Right ventricle myocardium inferior (tissue), 1 donor: ENCODE results near the gene KLHL22. TPM values are rescaled to one million over a fixed set of nuclear protein-coding genes. Genes with fewer than 3 reads are reported as not detected.
"Not testable (repeated sequence)": the region's sequence is repeated elsewhere in the genome, so short reads cannot be mapped to it uniquely, and the experiment has no call there.

ENCODE experiments used
- ATAC-seq: fragments of 200-7000 bp; cut with Tn5 transposase; one replicate; pipeline ENCODE4 v1.9.1; 2020; ENCODE audit warnings: mild to moderate bottlenecking, moderate library complexity
- DNase-seq: peaks from one replicate; pipeline ENCODE4 v3.0.0; 2021; ENCODE audit errors: missing footprints
- intact Hi-C: fragments of 100-400 bp; cut with DNase I; formaldehyde crosslinking; loops from one replicate; pipeline ENCODE4 v1.11.0; 2022
- total RNA-seq: library from RNA; stranded (reverse); fragmentation: NEBNext Ultra II Directional; extraction: Animal tissue kit (Norgen Biotek cat#: 25700); gene quantifications from one replicate; pipeline ENCODE4 v1.2.1, GENCODE V29; 2021
- donor health status: DM: no; HTN: yes; CAD: no; lungs with severe emphysema.

The KLHL22 gene
- total RNA-seq, 1 donor from 2014 or later, result 12.4 TPM

DNA sequence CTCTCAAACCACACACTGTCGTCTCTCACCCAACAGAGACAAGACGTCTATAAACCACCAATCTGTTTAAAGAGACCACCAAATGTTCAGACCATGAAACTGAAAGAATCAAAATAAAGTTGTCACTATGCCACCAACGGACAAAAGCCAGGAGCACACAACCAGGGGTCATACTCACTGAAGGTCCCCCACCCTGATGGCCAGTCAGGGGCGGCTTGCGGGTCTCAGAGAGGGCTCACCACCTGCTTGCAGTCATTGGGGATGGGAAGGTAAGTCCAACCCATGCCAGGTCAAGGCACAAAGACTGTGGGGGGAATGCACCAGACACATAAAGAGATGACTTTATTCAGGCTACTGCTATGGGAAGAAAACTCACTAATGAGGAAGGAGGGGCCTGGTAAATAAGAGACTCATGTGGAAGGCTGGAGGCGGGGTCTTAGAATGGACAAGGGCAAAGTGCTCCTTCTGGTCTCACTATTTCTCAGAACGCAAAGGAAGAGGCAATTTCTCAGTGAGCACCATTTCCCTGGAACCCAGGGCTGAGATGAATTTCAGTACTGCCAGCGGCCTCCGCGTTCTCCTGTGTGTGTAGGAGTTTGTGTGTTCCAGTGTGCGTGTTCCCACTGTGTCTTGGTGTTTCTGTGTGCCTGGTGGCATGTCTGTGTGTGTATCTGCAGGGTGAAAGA, 75.3 kb downstream of the KLHL22 start:
- intact Hi-C loops, result loop anchor here (5.0 kb wide), 1 partner anchor 147 kb away; no protein-coding TSS in a partner anchor

DNA sequence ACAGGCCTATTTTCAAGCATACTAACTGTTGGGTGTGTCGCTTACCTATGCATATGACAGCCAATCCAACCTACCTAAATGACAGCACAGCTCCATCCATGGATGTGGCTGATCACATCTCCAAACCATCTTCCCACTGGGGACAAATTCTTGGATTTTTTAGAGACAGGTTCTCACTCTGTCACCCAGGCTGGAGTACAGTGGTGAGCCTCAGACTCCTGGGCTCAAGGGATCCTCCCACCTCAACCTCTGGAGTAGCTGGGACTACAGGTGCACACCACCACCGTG, 76.0 kb downstream of the KLHL22 start:
- intact Hi-C loops, result loop anchor here (2.0 kb wide), 2 partner anchors 17 to 77 kb away; partner anchors contain the start of gene SCARF2
- ATAC-seq, result no peak
- no peak for DNase-seq

More for the DNA sequence above, 75.3 kb downstream of the KLHL22 start:
- ATAC-seq (no peak), DNase-seq (no peak)

DNA sequence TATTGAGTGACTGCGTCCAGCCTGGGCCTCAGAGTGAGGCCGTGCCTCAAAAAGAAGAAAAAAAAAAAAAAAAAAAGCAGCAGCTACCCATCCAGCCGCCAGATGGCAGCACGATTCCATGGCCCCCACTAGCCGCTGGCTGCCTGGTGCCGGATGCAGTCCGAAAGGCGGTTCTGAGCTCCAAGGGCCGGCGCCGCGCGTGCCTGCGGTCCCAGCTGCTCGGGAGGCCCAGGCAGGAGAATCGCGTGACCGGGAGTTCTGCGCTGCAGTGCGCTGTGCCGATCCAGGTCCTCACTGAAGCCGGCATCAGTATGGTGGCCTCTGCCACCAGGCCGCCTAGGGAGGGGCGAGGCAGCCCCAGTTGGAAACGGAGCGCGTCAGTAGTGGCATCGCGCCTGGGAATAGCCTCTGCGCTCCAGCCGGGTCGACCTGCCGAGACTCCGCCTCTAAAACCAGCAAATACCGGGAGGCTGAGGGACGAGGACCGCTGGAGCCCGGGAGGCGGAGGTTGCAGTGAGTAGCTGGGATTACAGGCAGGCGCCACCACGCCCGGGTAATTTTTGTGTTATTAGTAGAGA, 77.3 kb downstream of the KLHL22 start:
- DNase-seq (peak; percentile 93), ATAC-seq (peak; percentile 91)
- intact Hi-C loops, result loop anchor here (1.0 to 2.0 kb wide), 3 partner anchors 19 to 79 kb away; partner anchors contain the start of gene SCARF2

DNA sequence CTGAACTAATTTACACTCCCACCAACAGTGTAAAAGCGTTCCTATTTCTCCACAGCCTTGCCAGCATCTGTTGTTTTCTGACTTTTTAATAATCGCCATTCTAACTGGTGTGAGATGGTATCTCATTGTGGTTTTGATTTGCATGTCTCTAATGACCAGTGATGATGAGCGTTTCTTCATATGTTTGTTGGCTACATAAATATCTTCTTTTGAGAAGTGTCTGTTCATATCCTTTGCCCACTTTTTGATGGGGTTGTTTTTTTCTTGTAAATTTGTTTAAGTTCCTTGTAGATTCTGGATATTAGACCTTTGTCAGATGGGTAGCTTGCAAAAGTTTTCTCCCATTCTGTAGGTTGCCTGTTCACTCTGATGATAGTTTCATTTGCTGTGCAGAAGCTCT, 79.9 kb downstream of the KLHL22 start:
- ATAC-seq, DNase-seq, intact Hi-C loops: not testable (repeated sequence)

DNA sequence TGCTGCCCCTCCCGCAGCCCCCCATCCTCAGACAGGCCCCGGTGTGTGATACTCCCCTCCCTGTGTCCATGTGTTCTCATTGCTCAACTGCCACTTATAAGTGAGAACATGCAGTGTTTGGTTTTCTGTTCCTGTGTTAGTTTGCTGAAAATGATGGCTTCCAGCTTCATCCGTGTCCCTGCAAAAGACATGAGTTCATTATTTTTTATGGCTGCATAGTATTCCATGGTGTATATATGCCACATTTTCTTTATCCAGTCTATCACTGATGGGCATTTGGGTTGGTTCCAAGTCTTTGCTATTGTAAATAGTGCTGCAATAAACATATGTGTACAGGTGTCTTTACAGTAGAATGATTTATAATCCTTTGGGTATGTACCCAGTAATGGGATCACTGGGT, 80.4 kb downstream of the KLHL22 start:
- intact Hi-C loops, DNase-seq, ATAC-seq: not testable (repeated sequence)

DNA sequence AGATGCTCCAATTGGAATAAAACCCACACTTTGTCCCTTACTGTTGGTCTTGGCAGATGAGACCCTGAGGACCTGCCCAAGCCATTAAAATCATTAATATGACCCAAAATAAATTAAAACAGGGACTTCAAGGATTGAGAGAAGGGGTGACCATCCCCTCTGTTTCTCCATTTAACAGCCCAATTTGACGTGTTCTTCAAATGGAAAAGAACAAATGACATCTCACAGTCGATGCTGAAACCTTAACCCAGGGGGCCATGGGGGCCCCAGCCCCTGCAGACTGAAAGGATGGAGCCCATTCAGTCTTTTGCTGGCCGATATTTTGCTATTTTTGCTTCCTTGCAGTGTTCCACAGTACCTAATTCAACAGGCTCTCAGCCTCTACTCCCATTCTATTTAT, 81.1 kb downstream of the KLHL22 start:
- DNase-seq (no peak), ATAC-seq (no peak)
- intact Hi-C loops, result no loop called here

DNA sequence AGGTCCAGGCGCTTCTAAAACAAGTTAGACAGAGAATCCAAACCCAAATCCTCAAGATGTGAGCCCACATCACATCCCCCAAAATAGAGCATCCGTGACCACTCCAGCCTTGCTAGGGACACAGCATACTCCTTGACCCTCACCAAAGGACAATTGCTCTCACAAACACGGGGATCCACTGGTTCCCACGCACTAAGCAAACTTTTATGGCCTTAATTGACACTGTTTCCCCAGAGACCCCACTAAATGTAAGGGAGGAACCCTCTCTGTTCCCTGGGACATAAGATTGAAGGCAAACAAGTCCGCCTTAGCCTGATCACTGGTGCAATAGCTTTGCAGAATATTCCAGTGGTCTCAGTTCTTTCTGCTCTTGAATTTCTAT, 81.5 kb downstream of the KLHL22 start:
- ATAC-seq, result no peak
- intact Hi-C loops, result no loop called here
- no peak for DNase-seq

DNA sequence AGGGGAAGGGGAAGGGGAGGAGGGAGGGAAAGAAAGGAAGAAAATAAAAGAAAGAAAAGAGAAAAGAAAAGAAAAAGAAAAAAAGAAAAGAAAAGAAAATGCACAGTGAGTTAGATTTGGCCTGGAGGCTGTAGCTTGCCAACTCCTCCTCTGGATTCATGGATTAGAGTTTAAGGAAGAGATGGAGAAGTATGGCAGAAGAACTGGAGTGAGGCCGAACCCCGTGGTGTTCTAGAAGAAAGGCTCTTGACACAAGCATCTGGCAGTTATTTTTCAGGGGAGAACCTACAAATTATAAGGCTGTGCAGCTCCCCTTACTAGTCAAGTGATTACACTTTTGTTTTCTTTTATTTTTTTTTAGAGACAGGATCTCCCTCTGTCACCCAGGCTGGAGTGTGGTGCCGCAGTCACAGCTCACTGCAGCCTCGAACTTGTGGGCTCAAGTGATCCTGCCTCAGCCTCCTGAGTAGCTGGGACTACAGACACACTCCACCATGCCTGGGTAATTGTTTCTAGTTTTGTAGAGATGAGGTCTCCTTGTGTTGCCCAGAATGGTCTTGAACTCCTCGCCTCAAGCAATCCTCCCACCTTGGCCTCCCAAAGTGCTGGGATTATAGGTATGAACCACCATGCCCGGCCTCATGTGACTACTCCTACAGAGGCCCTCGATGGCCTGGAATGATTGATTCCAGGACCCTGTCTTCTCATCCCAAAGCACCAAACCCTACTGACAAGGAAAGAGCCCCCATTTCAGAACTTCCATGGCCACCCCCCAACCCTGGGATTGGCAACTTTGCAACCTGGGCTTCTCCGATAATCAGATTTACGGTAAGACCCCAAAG, 82.2 kb downstream of the KLHL22 start:
- intact Hi-C loops, result no loop called here
- DNase-seq (no peak), ATAC-seq (no peak)

DNA sequence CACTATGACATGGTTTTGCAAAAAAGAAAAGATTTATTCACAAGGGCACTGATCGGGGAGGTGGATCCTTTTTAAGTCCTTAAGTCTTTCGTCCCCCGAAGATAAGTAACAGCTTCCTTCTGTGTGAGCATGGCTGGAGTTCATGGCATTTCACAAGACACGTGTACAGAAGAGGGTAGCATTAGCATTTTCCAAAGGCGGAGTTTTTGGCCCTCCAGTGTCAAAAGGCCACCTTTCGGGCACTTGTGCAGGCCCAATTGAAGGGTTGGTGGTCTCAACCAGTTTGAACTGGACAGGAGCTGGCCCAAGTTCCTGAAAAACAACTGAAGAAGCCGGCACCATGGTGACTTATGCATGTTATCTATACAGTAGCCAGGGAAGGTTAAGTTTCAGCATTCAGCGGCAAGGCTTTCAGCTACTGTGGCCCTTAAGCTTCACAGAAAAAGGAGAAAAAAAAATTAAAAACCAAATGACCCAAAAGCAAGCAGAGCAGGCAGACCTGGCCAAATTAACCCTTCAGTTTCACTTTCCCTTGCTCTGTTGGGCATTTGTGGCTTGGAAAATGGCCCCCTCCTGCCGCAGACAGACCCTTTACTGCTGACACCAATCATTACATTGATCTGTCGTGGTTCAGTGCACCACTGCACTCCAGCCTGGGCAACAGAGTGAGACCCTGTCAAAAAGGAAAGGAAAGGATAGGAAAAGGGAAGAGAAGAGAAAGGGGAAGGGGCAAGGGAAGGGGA, 83.0 kb downstream of the KLHL22 start:
- no peak for DNase-seq
- intact Hi-C loops, result no loop called here
- ATAC-seq, result no peak

DNA sequence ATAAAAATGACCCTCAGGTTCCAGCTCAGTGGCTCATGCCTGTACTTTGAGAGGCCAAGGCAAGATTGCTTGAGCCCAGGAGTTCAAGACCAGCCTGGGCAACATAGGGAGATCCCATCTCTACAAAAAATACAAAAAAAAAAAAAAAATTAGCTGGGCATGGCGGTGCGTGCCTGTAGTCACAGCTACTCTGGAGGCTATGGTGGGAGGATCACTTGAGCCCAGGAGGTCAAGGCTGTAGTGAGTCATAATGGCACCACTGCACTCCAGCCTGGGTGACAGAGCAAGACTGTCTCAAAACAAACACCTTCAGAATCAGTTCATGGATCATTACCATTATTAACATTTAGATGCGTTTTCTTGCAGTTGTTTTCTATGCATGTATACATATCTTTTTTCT, 86.2 kb downstream of the KLHL22 start:
- DNase-seq, intact Hi-C loops, ATAC-seq: not testable (repeated sequence)

DNA sequence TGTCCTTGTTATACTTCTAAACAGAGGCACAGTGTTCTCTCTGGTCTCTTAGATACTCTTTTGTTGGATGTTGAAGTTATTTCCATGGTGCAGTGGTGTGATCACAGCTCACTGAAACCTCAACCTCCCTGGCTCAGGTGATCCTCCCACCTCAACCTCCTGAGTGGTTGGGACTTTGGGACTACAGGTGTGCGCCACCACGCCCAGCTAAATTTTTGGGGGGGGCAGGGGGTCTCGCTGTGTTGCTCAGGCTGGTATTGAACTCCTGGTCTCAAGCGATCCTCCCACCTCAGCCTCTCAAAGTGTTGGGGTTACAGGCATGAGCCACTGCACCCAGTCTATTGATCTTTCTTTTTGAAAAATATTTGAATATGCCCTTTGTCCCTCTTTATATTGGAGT, 86.7 kb downstream of the KLHL22 start:
- intact Hi-C loops, result no loop called here
- ATAC-seq (no peak), DNase-seq (no peak)

DNA sequence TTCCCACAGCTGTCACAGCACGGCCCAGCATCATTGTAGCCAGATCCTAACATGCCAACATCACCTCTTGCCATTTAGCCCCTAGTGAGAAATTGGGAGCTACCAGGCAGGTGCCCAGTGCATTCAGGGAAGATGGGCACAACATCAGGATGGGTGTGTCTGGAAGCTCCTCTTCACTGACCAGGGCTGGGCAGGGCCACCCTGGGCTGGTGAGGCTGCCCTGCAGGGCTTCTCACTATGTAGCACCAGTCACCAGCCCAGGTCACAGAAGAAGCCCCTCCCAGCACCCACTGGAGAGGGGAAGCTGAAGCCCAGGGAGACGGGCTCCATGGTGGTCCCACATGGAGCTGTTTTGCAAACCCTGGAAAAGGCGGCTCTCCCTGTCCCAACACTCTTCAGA, 87.8 kb downstream of the KLHL22 start:
- no peak for DNase-seq
- intact Hi-C loops, result no loop called here
- no peak for ATAC-seq

DNA sequence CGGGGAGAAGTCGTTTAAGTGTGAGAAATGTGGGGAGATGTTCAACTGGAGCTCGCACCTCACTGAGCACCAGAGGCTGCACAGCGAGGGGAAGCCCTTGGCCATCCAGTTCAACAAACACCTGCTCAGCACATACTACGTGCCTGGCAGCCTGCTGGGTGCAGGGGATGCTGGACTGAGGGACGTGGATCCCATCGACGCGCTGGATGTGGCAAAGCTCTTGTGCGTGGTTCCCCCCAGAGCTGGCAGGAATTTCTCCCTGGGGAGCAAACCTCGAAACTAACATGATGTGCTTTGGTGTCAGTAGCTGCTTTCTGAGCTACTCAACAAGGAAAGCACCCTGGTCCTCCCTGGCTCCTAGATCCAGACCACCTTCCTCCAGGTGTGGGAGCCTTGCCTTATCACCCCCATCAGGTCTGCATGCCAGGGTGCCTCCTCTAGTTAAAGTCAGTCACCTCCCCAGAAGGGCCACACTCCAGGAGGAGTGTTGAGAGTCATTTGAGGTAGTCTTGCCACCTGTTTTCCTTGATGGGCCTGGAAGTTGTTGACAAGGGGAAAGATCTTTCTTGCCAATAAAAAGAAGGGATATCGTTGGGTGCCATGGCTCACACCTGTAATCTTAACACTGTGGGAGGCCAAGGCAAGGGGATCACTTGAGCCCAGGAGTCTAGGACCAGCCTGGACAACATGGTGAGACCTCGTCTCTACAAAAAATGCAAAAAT, 88.7 kb downstream of the KLHL22 start:
- intact Hi-C loops, result no loop called here
- ATAC-seq (no peak), DNase-seq (no peak)

DNA sequence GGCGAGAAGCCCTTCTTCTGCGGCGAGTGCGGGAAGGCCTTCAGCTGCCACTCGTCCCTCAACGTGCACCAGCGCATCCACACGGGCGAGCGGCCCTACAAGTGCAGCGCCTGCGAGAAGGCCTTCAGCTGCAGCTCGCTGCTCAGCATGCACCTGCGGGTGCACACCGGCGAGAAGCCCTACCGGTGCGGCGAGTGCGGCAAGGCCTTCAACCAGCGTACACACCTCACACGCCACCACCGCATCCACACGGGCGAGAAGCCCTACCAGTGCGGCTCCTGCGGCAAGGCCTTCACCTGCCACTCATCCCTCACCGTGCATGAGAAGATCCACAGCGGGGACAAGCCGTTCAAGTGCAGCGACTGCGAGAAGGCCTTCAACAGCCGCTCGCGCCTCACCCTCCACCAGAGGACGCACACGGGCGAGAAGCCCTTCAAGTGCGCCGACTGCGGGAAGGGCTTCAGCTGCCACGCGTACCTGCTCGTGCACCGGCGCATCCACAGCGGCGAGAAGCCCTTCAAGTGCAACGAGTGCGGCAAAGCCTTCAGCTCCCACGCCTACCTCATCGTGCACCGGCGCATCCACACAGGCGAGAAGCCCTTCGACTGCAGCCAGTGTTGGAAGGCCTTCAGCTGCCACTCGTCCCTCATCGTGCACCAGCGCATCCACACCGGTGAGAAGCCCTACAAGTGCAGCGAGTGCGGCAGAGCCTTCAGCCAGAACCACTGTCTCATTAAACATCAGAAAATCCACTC, 89.5 kb downstream of the KLHL22 start:
- ATAC-seq (no peak), DNase-seq (no peak)
- intact Hi-C loops, result no loop called here

DNA sequence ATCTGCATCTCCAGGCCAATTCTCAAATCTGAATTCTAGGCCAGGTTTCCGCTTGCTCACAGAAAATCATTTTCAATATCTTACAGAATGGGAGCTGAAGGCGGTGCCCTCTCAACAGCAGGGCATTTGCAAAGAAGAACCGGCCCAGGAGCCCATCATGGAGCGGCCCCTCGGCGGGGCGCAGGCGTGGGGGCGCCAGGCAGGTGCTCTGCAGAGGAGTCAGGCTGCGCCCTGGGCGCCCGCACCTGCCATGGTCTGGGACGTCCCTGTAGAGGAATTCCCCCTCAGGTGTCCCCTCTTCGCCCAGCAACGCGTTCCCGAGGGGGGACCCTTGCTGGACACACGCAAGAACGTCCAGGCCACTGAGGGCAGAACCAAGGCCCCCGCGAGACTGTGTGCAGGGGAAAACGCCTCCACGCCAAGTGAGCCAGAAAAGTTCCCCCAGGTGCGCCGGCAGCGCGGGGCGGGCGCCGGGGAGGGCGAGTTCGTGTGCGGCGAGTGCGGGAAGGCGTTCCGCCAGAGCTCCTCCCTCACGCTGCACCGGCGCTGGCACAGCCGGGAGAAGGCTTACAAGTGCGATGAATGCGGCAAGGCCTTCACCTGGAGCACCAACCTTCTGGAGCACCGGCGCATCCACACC, 90.2 kb downstream of the KLHL22 start:
- ATAC-seq, result no peak
- DNase-seq, result no peak
- intact Hi-C loops, result no loop called here

DNA sequence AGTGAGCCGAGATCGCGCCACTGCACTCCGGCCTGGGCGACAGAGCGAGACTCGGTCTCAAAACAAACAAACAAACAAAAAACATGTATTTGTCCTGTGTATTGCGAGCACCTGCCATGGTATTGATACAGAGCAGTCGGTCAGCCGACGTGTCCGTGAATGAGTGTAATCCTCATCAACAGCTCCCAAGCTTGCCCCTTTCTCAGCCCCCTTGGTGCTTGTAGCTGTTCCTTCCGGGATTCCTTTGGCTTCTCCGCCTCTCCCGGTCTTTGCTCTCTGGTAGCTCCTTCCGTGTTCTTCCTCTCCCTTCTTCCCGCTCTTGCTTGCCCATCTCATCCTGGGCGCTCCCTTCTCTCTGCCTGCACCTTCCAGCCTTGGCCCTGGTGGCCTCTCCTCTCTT, 90.7 kb downstream of the KLHL22 start:
- ATAC-seq, result no peak
- DNase-seq, result no peak
- intact Hi-C loops, result no loop called here

DNA sequence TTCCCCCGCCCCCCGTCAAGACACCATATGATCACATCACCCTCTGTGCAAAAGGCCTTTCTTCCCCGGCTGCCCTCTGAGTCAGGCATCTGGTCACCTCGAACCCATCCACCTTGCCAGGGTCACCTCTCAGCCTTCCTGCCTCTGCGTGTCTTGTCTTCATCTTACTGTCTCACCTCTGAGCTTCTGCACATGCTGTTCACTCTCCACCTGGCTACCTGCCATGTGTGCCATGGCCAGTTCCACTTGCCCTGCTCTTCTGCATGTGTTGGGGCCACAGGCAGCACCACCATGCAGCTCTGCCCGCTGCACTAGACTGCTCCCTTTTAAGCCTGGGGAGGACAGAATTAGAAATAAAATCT, 91.8 kb downstream of the KLHL22 start:
- DNase-seq (no peak), ATAC-seq (no peak)
- intact Hi-C loops, result no loop called here
